Measurements from ENCODE around the gene RHAG.

RHAG gene

GRCh38 chr6:49564552-49564951 is 72.1 kb downstream of the RHAG start:
- no peak for DNase-seq (ENCODE audit: low spot score)

- DNase-seq (ENCODE audit: low spot score) = no peak
Measured at GRCh38 chr6:49563006-49563886, 73.4 kb downstream of the RHAG start.

GRCh38 chr6:49558238-49558637 is 78.4 kb downstream of the RHAG start:
- no peak for DNase-seq (ENCODE audit: low spot score)

GRCh38 chr6:49557177-49557576 is 79.5 kb downstream of the RHAG start:
- no peak for DNase-seq (ENCODE audit: low spot score)

GRCh38 chr6:49556429-49556837 is 80.2 kb downstream of the RHAG start:
- DNase-seq (ENCODE audit: low spot score) = peak; percentile 90

GRCh38 chr6:49555951-49556350 is 80.7 kb downstream of the RHAG start:
- no peak for DNase-seq (ENCODE audit: low spot score)
